ENCODE data around the gene GPR37.

GPR37 gene, protein sequence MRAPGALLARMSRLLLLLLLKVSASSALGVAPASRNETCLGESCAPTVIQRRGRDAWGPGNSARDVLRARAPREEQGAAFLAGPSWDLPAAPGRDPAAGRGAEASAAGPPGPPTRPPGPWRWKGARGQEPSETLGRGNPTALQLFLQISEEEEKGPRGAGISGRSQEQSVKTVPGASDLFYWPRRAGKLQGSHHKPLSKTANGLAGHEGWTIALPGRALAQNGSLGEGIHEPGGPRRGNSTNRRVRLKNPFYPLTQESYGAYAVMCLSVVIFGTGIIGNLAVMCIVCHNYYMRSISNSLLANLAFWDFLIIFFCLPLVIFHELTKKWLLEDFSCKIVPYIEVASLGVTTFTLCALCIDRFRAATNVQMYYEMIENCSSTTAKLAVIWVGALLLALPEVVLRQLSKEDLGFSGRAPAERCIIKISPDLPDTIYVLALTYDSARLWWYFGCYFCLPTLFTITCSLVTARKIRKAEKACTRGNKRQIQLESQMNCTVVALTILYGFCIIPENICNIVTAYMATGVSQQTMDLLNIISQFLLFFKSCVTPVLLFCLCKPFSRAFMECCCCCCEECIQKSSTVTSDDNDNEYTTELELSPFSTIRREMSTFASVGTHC

GRCh38 chr7:124765401-124766352 lies at the start of gene GPR37:
Gene GPR37 (minus strand): TSS chr7:124765792. CDS start chr7:124764976, 816 bp downstream.
- no peak within 1 kb of the TSS for H3K27ac Mint-ChIP-seq
- peaks cover 7% of the 10 kb centered on the region for H3K9me3 Mint-ChIP-seq
- H3K4me3 Mint-ChIP-seq, result peak within 1 kb of the TSS; percentile 86
- peak; percentile 76 for DNase-seq
- peaks cover 35% of the 10 kb centered on the region for H3K27me3 Mint-ChIP-seq (ENCODE audit: low read depth, poor library complexity)
- peaks cover 5% of the 10 kb centered on the region for H3K4me1 Mint-ChIP-seq
- TF ChIP-seq CTCF (IDR thresholded peaks at IDR 0.05), result no peak
- no peaks in the 10 kb centered on the region for H3K36me3 Mint-ChIP-seq (ENCODE audit: low read depth)

- no peak overlapping the region for H3K4me3 Mint-ChIP-seq
- H3K27me3 Mint-ChIP-seq (ENCODE audit: low read depth, poor library complexity), result no peaks in the 10 kb centered on the region
- TF ChIP-seq CTCF (IDR thresholded peaks at IDR 0.05), result no peak
- peaks cover 7% of the 10 kb centered on the region for H3K36me3 Mint-ChIP-seq (ENCODE audit: low read depth)
- H3K4me1 Mint-ChIP-seq, result no peaks in the 10 kb centered on the region
- H3K27ac Mint-ChIP-seq, result no peak overlapping the region
- H3K9me3 Mint-ChIP-seq, result peaks cover 9% of the 10 kb centered on the region
- no peak for DNase-seq
These were observed 48.6 kb upstream of the GPR37 start for GRCh38 chr7:124813994-124814798.

- no peaks in the 10 kb centered on the region for H3K4me1 Mint-ChIP-seq
- DNase-seq, result no peak
- H3K27me3 Mint-ChIP-seq (ENCODE audit: low read depth, poor library complexity), result no peaks in the 10 kb centered on the region
- no peak for TF ChIP-seq CTCF (IDR thresholded peaks at IDR 0.05)
- peaks cover 9% of the 10 kb centered on the region for H3K9me3 Mint-ChIP-seq
- H3K4me3 Mint-ChIP-seq, result no peak overlapping the region
- peaks cover 7% of the 10 kb centered on the region for H3K36me3 Mint-ChIP-seq (ENCODE audit: low read depth)
- H3K27ac Mint-ChIP-seq, result no peak overlapping the region
These were observed 47.2 kb upstream of the GPR37 start for GRCh38 chr7:124812764-124813163.

GRCh38 chr7:124811341-124811740 lies 45.7 kb upstream of the GPR37 start:
- Mint-ChIP-seq H3K4me1 (no peaks in the 10 kb centered on the region), H3K27ac (no peak overlapping the region), H3K4me3 (no peak overlapping the region), H3K27me3 (ENCODE audit: low read depth, poor library complexity) (no peaks in the 10 kb centered on the region), H3K36me3 (ENCODE audit: low read depth) (no peaks in the 10 kb centered on the region), H3K9me3 (no peaks in the 10 kb centered on the region)
- DNase-seq, result no peak
- no peak for TF ChIP-seq CTCF (IDR thresholded peaks at IDR 0.05)

DNA sequence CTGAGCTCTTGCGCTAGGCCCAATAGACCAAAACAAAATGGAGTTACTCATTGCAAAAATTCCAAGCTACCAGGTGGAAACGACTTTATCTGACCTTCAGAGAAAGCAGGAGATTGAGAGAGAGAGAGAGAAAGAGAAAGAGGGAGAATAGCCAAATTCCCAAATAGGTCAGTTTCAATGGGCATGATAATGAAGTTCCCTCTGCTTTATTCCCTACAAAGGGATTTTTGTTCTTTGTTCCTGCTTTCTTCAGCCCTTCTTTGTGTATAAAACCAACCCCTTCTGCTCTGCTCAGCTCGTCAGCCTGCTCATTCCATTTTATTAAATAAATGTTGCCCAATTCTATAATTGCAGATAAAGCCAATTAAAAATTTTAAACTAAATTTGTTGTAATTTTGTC lies 45.0 kb upstream of the GPR37 start:
- no peaks in the 10 kb centered on the region for H3K4me1 Mint-ChIP-seq
- no peaks in the 10 kb centered on the region for H3K36me3 Mint-ChIP-seq (ENCODE audit: low read depth)
- H3K27ac Mint-ChIP-seq, result no peak overlapping the region
- H3K4me3 Mint-ChIP-seq, result no peak overlapping the region
- DNase-seq, result no peak
- H3K27me3 Mint-ChIP-seq (ENCODE audit: low read depth, poor library complexity), result no peaks in the 10 kb centered on the region
- TF ChIP-seq CTCF (IDR thresholded peaks at IDR 0.05), result no peak
- H3K9me3 Mint-ChIP-seq, result no peaks in the 10 kb centered on the region

Measured in nephron progenitor cell (in vitro differentiated cells).